Activated CD8-positive, alpha-beta memory T cell treated with anti-CD3 and anti-CD28 coated beads, Interleukin-2, amount 50 U/mL, for 24 hours (primary cell): ENCODE results near the gene KCNH3.
"Not testable (repeated sequence)": the region's sequence is repeated elsewhere in the genome, so short reads cannot be mapped to it uniquely, and the experiment has no call there.

ENCODE experiments used
- DNase-seq: peaks from one replicate; pipeline ENCODE4 v3.0.0-alpha.2; 2020; ENCODE audit errors: extremely low read depth

Gene KCNH3

GRCh38 chr12:49538510-49539403 lies at the start of gene KCNH3:
Gene KCNH3 (plus strand): TSS chr12:49539030. CDS start chr12:49539417, 387 bp downstream.
- peak; percentile 56 for DNase-seq

DNA sequence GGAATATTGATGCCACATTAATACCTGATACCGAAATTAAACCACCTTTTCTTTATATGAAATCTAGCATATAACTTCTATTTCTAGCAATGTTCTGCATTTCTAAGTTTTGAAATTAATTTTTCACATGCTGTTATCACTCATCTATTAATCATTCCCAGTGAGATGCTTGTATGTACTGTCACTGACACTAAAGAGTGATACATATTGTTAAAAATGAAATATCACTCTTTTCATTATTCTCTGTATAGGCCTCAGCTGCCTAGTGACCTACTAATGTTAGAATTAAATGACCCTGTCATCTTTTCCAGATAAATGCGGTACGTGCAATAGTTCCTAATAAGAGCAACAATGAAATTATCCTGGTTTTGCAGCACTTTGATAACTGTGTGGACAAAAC lies 49.7 kb upstream of the KCNH3 start:
- no peak for DNase-seq

GRCh38 chr12:49489720-49490119 lies 49.1 kb upstream of the KCNH3 start:
- no peak for DNase-seq

- no peak for DNase-seq
Observed at GRCh38 chr12:49491823-49492222, 47.0 kb upstream of the KCNH3 start.

DNA sequence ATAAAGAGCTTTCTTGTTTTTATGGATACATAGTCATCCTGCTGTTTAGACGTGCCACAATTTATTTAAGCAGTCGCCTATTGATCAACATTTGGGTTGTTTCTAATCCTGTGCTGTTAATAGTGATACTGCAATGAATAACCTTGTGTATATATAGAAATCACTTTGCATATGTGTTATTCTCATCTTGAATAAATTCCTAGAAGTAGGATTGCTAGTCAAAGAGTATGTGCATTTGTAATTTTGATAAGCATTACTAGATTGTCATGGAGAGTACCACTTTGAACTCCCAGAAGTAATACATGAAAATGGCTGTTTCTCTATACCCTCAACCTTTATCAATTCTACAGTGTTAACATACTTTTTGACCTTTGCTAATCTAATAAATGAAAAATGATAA lies 44.9 kb upstream of the KCNH3 start:
- DNase-seq: no peak

DNA sequence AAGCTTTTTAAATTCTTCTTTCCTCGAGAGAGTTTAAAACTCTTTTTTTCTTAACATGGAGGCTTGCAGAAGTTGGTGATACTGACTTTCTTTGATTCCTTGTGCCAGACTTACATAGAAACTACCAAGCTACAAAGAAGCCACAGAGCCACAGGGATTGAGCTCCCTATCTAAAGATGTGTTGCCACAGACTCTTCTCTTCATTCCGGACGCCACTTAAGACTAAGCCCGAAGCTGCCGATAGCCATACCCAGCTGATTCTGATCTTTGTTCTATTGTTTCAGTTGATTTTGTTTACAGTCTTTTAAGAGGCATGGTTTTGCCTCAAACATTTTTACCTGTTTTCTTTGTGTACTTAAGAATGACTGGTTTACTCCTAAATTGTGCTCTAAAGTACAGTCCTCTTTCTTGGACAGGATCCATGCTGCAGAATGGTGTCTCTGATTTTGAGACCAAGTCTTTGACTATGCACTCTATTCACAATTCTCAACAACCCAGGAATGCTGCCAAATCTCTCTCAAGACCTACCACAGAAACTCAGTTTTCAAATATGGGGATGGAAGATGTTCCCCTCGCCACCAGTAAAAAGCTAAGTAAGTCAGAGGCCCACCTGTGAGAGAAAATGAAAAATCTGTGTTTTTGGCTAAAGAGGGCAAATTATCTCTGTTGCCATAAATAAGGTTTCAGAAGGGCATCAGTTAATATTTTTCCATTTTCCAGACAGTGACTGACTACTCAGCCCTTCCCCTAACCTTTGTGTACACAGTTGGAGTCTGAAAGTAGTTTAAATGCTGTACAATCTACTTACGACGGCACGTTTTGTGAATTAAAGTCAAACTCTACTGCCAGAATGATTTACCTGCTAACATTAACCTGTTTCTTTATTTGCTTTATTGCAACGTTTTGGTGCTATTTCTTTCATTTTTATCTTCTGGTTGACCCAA lies 42.1 kb upstream of the KCNH3 start:
- DNase-seq: no peak

- no peak for DNase-seq
Observed at GRCh38 chr12:49501895-49502294, 36.9 kb upstream of the KCNH3 start.

DNA sequence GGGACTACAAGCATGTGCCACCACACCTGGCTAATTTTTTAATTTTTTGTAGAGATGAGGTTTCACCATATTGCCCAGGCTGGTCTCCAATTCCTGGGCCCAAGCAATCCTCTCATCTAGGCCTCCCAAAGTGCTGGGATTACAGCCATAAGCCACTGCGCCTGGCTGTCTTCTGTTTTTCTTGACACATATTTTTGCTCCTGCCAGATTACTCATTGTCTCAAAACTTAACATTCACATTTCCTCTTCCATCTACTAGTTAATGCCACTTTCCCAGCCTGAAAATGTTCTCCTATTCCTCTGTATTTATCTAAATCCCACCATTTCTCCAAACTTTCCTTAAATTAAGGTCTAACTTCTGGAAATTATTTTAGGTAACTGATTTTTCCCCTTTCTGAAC lies 36.2 kb upstream of the KCNH3 start:
- no peak for DNase-seq

DNA sequence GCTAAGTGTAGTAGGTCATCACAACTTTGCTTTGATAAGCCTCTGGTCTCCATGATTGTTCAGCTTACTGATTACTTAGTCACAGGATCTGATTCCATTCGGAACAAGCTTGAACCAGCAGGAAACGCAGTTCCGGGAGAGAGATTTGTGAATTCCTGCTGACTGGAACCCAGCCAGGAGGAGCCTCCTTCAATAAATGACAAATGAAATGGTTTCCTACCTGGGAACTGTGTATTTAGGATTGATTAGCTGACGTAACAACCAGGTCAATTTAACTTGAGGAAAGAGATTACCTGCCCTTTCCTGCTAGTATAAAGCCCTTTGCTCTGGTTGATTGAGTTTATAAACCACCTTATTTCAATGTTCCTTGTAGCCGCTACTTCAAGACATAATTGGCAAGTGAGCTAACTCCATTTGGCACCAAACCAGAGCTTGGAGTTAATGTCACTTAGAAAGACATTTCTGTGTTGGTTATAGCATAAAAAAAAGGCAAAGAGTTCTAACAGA lies 35.1 kb upstream of the KCNH3 start:
- no peak for DNase-seq

DNA sequence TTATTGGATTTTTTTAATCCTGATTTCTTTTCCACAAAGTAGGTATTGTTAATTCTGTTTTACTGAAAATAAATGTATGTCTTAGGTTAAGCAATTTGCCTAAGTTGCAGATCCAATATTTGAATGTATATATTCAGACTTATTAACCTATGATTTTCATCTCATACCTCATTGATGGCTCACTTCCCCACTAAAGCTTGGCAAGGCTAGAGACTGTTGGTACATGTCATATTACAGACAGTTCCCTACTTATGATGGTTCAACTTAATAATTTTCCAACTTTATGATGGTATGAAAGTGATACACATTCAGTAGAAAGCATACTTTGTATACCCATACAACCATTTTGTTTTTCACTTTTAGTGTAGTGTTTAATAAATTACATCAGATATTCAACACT lies 33.2 kb upstream of the KCNH3 start:
- no peak for DNase-seq

DNA sequence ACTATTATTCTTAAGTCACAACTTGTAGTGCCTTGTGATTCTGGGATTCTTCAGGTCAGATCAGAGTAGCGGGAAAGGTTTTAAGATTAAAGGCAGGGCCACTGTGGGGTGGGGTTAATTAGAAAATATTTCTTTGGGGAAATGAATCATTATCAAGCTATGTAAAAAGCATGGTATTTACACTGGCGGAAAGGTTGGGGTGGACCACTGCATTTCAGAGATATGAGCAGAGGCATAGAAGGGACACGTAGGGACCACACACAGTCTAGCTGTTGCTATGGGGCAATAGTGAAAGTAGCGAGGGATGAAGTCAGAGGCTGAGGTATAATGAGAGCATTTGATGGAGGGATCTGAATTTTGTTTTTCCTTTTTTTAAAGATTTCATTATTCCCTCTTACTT lies 31.7 kb upstream of the KCNH3 start:
- no peak for DNase-seq

- not testable (repeated sequence) for DNase-seq
Observed at GRCh38 chr12:49509681-49510080, 29.1 kb upstream of the KCNH3 start.

DNA sequence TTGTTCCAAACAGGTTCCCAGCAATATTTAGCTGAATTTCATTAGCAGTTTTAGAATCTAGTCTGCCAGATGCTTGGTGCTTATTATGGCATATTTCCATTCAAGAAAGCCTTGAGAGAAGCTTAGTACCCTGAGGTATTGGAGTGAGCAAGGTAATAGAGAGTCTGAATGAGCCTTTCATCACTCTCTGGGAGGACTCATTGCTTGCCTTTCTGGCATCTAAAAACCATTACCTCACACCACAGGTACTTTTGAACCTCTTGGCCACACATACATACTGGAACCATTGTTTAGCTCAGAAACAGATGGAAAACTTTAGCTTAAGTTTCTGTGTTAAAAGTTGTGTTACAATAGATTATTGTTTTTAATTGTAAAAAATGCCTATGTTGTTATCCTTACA lies 27.4 kb upstream of the KCNH3 start:
- no peak for DNase-seq

- no peak for DNase-seq
Observed at GRCh38 chr12:49512546-49512945, 26.3 kb upstream of the KCNH3 start.

DNA sequence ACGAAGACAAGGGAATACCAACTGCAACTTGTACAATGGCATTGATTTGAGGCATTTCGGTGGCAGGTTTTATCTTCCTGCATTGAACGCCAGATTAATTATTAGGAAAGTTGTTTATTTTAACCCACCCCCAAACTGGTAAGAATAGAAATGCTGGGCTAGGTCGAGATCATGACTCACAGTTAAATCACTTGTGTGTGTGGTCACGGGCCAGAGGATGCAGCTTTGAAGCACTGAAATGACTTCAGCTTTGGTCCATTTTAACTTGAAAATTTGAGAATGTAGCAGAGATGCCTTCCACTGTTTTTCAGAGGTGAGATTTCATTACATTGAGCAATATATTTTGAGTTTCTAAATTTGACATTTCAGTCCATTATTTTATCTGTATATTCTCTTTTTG lies 23.6 kb upstream of the KCNH3 start:
- no peak for DNase-seq

DNA sequence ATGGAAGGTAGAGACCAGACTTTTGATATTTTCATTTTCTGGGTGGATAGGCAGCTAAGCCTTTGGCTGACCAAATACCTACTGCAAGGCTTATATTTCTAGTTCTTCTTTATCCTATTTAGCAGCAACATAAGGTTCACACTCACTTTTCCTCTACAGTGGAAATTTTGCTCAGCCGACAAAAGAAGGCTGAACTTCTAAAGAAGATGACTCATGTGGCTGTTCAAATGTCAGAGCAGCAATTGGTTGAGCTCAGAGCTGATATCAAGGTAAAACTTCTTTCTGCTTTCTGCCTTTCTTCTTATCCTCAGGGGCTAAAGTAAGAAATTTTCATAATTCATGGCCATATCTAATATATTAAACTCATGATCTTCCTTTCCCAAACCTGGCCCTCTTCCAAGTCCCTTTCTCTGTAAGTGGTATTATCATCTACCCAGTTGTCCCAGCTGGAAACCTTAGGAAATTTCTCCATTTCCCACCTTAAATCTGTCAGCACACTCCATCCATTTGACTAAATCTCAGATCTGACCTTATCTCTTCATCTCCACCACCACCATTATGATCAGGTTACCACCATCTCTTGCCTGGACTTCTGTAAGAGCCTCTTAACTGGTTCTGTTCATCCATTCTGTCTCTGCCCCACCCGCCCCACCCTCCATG lies 19.8 kb upstream of the KCNH3 start:
- no peak for DNase-seq

DNA sequence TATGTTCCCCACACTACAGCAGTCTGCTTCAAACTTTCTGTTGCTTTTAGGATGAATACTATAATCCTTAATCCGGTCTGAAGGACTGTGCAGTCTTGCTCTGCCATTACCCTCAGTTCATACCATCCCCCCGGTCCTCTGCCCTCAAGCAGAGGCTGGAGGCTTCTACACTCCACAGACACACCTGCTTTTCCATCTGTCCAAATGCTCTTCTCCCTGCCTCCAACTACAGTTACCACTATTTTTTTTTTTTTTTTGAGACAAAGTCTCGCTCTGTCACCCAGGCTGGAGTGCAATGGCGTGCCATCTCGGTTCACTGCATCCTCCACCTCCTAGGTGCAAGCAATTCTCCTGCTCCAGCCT lies 19.3 kb upstream of the KCNH3 start:
- DNase-seq: no peak

DNA sequence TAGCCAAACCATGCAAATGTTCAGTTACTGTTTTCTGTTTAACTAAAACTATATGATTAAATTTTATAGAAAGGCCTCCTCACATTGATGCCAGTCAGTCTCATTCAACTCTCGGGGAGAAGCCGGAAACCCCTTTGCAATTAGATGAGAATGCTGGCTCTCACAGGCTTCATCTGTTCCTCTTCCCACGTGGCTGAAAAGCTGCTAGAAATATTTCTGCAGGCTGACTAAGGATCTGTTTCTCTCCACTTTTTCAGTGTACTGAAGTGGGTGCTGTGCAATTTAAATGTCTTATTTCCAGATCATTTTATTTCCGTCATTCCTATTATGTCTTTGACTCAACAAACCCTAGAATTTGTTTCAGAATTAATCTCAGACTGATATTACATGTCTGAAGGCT lies 17.4 kb upstream of the KCNH3 start:
- no peak for DNase-seq

- no peak for DNase-seq
Observed at GRCh38 chr12:49524660-49525324, 14.0 kb upstream of the KCNH3 start.

DNA sequence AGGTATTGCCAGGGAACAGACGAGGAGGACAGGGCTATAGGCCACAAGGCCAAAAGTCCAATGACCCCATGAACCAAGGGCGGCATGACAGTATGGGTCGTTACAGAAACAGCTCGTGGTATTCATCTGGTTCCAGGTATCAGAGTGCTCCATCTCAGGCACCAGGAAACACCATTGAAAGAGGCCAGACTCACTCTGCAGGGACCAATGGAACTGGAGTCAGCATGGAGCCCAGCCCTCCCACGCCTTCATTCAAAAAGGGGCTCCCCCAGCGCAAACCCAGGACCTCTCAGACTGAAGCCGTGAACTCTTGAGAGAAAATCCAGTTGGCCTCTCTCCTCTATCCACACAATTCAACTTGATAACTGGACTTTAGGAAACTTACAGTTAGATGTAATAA lies 12.9 kb upstream of the KCNH3 start:
- DNase-seq: no peak

DNA sequence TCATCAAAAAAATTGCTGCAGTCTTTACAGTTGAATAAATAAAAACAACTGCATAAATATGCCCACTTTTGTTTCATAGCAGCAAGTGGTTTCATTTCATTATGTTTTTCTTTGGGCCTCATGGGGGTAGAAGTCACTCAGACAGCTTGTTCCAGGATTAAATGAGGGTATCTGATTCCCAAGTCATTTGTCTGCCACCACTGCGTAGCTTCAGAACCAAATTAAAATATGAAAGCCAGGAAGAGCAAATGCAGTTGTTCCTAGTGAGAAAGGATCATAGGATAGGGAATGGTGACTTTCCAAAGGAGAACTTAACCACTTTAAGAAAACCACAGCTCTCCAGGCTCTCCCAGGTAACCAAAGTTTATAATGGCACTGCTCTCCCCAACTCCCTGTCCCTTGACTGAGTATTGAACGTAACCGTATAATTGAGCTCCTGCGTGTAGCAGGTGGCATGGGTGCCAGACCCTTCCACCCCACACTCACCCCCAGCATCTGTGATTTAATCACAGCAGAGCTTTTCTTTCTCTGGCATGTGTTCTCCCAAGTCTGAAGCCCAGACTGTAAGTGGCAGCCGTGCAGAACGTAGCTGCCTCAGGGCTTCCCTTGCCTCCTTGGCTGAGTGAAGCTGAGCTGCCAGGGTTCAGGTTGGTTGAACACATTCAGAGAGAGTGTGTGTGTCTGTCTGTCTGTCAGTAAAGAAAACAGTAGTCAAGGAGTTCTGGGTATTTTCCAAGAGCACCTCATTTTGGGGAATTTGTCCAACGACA lies 11.3 kb upstream of the KCNH3 start:
- DNase-seq: no peak
